ENCODE measurements around the gene ALOX15B.

DNA sequence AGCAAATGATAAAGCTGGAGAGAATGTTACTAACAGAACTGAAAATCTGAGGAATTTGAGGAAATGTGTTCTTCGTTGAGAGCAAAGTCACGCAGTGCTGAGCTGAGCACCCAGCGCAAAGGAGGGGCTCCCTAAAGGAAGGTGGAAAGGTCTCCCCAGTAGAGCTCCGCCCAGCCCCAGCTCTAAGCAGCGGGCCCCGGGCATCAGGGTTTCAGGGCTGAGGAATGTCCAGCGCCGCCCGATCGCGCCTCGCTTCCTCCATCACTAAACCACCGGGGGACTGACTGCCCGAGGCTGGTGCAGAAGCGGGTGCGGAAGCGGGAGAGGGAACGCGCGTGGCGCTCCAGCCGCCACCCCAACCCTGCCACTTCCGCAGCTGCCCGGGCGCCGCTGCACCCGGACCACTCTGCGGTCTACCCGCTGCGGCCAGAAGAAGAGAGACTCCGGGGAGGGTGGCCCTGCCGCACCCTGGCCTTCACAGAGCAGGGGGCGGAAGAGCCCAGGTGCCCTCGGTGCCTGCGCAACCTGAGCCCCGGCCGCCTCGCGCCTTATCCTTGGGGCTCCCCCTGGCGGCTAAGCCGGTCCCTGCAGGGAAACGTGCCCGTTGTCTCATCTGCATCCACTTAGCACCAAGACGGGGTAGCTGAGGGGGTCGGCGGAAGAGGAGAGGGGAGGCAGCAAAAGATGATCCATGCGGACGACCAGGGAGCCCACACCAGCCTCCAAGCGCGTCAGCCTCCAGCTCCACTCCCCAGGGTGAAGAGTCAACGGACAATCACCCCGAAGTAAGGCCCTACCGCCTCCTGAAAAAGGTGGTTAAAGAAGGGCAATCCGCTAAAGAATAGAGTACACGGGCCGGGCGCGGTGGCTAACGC is 48.8 kb upstream of the ALOX15B start:
- TF ChIP-seq, protein P1, sequence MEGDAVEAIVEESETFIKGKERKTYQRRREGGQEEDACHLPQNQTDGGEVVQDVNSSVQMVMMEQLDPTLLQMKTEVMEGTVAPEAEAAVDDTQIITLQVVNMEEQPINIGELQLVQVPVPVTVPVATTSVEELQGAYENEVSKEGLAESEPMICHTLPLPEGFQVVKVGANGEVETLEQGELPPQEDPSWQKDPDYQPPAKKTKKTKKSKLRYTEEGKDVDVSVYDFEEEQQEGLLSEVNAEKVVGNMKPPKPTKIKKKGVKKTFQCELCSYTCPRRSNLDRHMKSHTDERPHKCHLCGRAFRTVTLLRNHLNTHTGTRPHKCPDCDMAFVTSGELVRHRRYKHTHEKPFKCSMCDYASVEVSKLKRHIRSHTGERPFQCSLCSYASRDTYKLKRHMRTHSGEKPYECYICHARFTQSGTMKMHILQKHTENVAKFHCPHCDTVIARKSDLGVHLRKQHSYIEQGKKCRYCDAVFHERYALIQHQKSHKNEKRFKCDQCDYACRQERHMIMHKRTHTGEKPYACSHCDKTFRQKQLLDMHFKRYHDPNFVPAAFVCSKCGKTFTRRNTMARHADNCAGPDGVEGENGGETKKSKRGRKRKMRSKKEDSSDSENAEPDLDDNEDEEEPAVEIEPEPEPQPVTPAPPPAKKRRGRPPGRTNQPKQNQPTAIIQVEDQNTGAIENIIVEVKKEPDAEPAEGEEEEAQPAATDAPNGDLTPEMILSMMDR (conservative IDR thresholded peaks at IDR 0.05 in 1 of 2, IDR thresholded peaks at IDR 0.05 in 1 of 2; ENCODE audit: low read depth in 1 of 2, low read length in 2 of 2), result peak; percentile 88 to 95
- TF ChIP-seq EZH2 (IDR thresholded peaks at IDR 0.05; ENCODE audit: low read length, missing control alignments), result no peak
